GM12865 (cell line): ENCODE results near the gene ACTRT1.

Source experiments
- DNase-seq: peaks from one replicate; pipeline ENCODE4 v3.0.0; 2010; ENCODE audit warnings: low read depth
- H3K4me3 ChIP-seq: 2 replicates; pipeline ENCODE4 v1.5.1; 2011; ENCODE audit warnings: mild to moderate bottlenecking, low read depth, low read length, control low read depth
- CTCF ChIP-seq: IDR thresholded peaks from 2 replicates; pipeline ENCODE4 v1.5.1; 2011; ENCODE audit warnings: low read length, control low read depth, low read depth, inconsistent platforms; ENCODE audit not compliant: insufficient read depth; ENCODE audit errors: missing control alignments

ACTRT1 gene

DNA sequence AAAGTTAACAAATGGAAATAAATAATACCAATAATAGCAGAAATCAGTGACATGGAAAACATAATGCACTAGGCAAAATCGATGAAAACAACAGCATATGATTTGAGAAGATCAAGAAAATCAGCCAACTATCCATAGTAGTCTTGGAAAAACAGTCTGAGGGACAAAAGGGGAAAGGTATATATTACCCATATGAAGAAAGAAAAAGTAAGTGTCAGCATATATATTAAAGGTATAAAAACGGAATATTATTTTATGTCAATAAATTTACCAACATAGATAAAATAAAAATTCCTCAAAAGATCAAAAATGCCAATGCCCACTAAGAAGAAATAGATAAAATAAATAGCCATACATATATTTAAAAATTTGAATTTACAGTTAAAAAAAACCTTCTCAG is 33.0 kb downstream of the ACTRT1 start:
- H3K4me3 ChIP-seq = no peak overlapping the region
- no peak for DNase-seq
- no peak for TF ChIP-seq CTCF

GRCh38 chrX:128012015-128012414 is 40.2 kb downstream of the ACTRT1 start:
- DNase-seq = no peak
- H3K4me3 ChIP-seq = no peak overlapping the region
- no peak for TF ChIP-seq CTCF

- H3K4me3 ChIP-seq = no peak overlapping the region
- no peak for TF ChIP-seq CTCF
- no peak for DNase-seq
These were observed 44.3 kb downstream of the ACTRT1 start for GRCh38 chrX:128007882-128008281.
